Inflammatory macrophage treated with lipopolysaccharide for 4 hours (primary cell): ENCODE measurements around the gene PSMB9.
"Not testable (repeated sequence)": the region's sequence is repeated elsewhere in the genome, so short reads cannot be mapped to it uniquely, and the experiment has no call there.

Experiments used
- DNase-seq: peaks from one replicate; pipeline ENCODE4 v3.0.0-alpha.2; 2020

The PSMB9 gene

GRCh38 chr6:32853541-32854375 lies at the start of gene PSMB9, which contains the start of gene TAP1:
Gene PSMB9, plus strand, starts transcription at chr6:32854192. Its CDS starts 38 bp downstream, at chr6:32854230.
Gene TAP1, minus strand, starts transcription at chr6:32853704. Its CDS starts 68 bp downstream, at chr6:32853636.
- peak; percentile 99 for DNase-seq

DNA sequence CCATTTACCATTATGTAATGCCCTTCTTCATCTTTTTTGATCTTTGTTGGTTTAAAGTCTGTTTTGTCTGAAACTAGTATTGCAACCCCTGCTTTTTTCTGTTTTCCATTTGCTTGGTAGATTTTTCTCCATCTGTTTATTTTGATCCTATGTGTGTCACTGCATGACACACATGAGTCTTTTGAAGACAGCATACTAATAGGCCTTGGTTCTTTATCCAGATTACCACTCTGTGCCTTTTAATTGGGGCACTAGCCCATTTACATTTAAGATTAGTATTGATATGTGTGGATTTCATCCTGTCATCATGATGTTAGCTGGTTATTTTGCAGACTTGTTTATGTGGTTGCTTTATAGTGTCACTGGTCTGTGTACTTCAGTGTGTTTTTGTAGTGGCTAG lies 48.6 kb upstream of the PSMB9 start:
- not testable (repeated sequence) for DNase-seq

DNA sequence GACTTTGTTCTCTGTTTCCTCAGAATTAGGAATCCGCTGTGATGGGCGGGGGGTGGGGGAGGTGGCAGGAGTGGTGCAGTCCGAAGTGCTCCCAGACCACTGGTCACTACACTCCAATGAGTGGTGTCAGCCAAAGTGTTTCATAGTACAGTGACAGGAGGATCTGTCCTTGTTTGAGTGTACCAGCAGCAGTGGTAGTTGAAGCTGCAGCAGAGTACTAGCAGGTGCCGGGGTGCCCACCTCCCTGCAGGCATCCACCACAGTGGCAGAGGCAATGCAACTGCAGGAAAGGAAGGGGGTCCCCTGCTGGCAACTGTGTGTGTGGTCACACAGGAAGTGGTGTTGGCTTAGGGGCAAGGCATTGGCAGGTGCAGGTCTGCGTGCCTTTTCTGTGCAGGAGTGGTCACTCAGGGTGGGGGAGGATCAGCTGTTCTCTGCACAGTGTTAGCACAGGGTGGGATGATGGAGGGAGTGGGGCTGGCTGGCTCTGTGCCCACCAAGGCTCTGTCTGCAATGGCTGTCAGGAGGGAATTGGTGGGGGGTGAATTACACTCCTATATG lies 46.9 kb upstream of the PSMB9 start:
- DNase-seq: no peak

- DNase-seq: no peak
These were observed 44.8 kb upstream of the PSMB9 start for GRCh38 chr6:32809171-32809570.

DNA sequence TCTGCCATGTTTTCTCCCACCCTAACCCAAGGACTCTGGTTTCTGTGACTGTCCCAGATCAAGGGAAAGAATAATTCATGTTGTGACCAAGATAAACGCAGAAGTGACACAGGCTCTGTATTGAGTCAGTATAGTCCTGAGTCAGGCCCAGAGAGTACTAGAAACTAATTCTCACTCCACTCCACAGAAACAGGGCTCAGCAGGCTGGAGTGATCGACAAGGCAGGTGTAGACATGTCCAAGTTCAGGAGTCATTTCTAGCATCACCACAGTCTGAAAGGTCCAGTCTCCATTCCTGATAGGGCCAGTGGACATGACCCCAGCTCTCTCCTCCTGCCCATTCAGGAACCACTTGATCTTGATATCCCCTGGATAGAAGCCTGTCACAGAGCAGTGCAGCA lies 39.8 kb upstream of the PSMB9 start:
- DNase-seq: no peak

DNA sequence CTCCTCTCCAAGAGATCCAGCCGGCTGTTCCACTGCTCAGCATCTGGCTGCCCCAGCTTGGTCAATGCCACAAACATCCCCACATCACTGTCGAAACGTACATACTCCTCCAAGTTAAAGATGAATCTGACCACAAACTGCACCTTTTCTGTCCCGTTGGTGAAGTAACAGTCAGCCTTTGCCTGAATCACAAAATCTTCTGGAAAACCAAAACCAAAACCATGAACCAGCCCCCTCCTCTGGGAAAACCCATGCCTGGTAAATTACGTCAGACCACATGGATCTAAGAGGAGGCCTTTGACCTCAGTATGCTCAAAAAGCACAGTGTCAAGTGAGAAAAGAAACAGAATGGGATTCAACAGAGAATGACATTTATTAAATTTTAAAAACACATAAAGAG lies 38.9 kb upstream of the PSMB9 start:
- peak; percentile 54 for DNase-seq

GRCh38 chr6:32815996-32816395 lies 38.0 kb upstream of the PSMB9 start:
- DNase-seq: no peak

DNA sequence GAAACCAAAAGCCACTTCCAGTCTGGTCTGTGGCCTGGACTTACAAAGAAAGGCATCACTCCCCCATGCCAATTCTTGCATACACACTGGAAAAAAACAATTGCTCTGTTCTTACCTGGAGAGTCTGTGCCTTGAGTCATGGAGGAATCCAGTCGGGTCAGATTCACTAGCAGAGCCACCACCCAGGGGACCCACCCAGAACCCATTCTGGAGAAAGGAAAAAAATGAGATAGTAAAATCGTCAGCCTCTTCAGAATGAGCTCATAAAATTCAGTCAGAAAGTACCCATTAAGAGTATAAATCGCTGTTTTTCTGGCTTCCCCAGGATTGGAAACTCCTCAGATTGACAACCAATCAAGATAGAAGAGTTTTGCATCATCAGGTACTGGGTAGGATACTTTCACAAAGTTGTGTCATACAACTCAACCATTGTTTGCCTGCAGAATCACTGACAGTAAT lies 37.2 kb upstream of the PSMB9 start, which contains the start of gene HLA-DOB:
Gene HLA-DOB, minus strand, starts transcription at position 257 of the 459 bp plus-strand sequence. Its CDS starts 51 bp downstream, at position 206.
- DNase-seq: peak; percentile 52

- no peak for DNase-seq
These were observed 35.1 kb upstream of the PSMB9 start for GRCh38 chr6:32818867-32819266.

DNA sequence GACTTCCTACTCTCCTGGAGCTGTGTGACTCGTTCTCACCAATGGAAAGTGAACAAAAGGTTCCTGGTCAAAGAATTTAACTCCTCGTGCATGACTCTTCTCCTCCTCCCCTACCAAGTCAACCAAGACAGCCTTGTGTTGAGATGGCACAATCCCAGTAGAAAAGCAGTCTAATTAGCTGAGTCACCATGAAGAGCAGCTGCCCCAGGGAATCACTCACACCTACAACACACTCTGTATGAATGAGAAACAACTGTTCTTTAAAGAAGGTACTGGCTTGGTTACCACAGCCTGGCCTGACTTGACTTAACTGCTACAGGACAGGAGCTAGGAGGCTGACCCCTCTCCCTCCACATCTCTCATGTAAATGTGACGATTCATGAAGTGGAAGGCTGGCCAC lies 34.3 kb upstream of the PSMB9 start:
- DNase-seq: no peak

DNA sequence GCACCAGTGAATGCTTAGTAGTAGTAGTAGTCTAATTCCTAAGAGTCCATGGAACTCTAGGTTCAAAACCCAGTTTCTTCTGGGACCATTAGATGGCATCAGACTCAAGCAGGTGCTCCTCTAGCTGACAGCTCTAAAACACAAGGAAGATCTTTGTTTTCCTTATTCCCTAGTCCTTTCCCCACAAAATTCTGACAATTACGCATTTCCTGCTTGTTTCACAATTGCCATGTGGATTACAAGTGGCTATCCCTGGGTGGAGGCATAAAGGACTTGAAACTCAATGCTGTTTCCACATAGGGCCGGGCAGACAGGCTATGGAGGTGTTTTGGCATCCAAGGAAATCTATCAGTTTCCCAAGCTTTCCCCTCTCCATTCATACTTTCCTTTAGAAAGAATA lies 28.0 kb upstream of the PSMB9 start:
- peak; percentile 23 for DNase-seq

DNA sequence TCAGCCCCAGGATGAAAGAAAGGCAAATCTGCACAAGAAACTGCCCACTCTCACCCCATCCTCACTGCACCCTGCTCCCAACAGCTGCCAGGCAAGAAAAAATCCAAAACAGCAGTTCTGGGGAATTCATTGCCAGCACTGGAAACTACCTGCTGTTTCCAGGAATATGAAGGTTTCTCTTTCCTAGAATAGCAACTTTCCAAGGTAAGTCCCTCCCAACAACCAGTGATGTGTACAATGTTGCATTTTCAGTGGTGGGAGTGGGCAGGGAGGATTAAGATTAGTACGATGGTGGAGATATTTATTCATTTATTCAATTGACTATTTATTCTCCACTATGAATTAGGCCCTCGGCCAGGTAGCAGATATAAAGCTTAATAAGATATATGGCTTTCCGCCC lies 27.0 kb upstream of the PSMB9 start:
- no peak for DNase-seq

DNA sequence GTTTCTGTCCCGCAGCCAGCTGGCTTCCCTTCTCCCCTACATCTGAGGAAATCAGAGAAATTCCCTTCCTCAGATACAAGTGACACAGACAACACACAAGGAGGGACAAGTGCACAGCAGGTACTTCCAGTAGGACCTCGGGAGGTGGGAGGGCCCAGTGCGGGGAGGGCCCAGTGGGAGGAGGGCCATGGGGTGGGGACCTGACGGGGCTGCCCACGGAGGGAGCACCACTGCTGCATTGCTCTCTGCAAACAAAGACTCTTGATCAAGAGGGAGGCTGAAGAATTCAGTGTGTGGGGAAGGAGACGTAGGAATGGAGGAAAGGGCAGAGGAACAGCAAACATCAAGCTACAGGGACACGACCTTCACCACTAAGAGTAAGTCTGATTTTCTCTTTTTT lies 24.5 kb upstream of the PSMB9 start:
- no peak for DNase-seq

DNA sequence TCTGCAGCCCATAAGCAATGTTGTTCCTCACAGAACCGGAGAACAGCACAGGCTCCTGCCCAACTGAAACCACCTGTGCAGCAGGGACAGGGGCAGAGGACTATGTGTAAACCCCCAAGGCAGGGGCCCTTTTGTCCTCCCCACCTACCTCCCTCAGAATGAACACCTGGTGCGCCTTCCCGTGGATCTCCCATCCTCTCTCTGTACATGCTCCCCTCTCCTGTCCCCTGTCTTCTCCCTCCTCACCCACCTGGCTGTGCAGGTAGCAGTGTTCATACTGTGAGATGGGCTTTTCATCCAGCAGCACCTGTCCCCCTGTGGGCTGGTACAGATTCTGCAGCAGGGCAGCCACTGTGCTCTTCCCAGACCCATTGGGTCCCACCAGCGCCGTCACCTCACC lies 24.0 kb upstream of the PSMB9 start:
- DNase-seq: no peak

GRCh38 chr6:32830936-32831335 lies 23.1 kb upstream of the PSMB9 start:
- DNase-seq: no peak

- DNase-seq: no peak
These were observed 21.5 kb upstream of the PSMB9 start for GRCh38 chr6:32832535-32832934.

DNA sequence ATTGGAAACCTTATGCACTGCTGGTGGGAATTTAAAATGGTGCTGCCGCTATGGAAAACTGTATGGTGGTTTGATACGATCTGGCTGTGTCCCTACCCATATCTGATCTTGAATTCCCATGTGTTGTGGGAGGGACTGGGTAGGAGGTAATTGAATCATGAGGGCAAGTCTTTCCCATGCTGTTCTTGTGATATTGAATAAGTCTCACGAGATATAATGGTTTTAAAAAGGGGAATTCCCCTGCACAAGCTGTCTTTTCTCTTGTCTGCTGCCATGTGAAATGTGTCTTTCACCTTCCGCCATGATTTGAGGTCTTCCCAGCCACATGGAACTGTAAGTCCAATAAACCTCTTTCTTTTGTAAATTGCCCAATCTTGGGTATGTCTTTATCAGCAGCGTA lies 20.3 kb upstream of the PSMB9 start:
- peak; percentile 85 for DNase-seq

GRCh38 chr6:32835167-32835893 lies 18.7 kb upstream of the PSMB9 start:
- DNase-seq: no peak

DNA sequence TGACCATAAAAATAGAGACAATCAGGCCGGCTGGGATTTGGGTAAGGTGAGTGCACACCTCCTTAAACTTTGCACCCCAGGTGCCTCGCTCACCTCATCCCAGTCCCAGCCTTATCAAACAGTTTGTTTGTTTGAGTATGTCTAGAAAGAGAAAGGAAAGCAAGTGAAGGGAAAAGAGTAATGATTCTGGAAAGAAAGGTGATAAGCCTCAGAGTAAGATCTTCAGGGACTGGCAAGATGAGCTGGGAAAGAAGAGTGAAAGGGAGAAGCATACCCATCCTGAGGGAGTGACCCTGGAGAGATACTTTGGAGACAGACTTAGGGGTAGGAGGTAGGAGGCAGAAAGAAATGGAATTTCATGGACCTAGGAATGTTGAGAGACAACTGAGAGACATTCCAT lies 17.1 kb upstream of the PSMB9 start:
- no peak for DNase-seq

- DNase-seq: peak; percentile 15
These were observed 16.3 kb upstream of the PSMB9 start for GRCh38 chr6:32837651-32838113.

DNA sequence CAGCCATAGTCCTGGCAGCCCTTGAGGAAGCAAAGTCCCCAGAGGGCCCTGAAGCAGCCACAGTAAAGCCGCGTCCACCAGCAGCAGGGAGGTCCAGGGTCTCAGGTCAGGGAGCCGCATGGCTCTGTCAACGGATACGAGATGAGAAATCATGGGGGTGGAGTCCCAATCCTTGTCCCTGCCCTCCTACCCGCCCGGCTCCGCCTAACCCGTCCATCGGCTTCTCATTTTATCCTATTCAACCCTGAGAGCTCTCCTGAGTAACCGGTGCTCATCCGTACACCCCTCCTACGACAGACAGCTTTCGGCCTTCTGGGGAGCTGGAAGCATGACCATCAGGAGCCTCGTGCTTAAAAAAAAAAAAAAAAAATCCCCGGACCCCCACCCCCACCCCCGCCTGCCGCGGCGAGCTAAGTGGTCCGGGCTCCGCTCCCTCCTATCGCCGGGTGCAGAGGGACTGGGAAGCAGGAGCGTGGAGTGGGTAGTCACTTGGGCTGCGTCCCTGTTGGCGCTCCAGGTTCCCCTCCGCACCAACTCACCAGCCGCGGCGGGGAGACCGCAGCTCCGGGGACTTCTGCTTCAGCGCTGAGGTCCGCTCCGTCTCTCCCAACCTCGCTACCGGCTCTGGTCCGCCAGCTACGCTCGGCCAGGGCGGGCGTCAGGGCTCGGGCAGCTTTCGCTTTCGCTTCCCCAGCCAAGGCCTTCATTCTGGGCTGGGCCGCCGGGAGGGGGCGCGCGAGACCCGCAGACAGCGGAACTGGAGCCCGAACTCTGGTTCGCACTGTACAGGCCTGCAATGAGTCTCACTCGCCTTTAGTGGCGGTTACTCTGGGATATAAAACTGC lies 15.7 kb upstream of the PSMB9 start, which contains the start of gene TAP2:
Gene TAP2, minus strand, starts transcription at position 626 of the 845 bp plus-strand sequence. Its CDS starts 506 bp downstream, at position 120.
- DNase-seq: peak; percentile 96

GRCh38 chr6:32839356-32839755 lies 14.6 kb upstream of the PSMB9 start:
- DNase-seq: no peak
